C4-2B (cell line): ENCODE measurements around the gene NES.

Experiments used
- H3K27ac ChIP-seq: fragments of 450-650 bp; 2 replicates; pipeline ENCODE4 v1.5.1; 2017
- ZFX ChIP-seq: fragments of 450-650 bp; IDR thresholded peaks from 2 replicates; pipeline ENCODE4 v1.6.1; 2017
- TF ChIP-seq, protein P1 (sequence below): fragments of 450-650 bp; conservative IDR thresholded peaks from 2 replicates; pipeline ENCODE4 v1.5.1; 2017; ENCODE audit warnings: mild to moderate bottlenecking

Gene NES

DNA sequence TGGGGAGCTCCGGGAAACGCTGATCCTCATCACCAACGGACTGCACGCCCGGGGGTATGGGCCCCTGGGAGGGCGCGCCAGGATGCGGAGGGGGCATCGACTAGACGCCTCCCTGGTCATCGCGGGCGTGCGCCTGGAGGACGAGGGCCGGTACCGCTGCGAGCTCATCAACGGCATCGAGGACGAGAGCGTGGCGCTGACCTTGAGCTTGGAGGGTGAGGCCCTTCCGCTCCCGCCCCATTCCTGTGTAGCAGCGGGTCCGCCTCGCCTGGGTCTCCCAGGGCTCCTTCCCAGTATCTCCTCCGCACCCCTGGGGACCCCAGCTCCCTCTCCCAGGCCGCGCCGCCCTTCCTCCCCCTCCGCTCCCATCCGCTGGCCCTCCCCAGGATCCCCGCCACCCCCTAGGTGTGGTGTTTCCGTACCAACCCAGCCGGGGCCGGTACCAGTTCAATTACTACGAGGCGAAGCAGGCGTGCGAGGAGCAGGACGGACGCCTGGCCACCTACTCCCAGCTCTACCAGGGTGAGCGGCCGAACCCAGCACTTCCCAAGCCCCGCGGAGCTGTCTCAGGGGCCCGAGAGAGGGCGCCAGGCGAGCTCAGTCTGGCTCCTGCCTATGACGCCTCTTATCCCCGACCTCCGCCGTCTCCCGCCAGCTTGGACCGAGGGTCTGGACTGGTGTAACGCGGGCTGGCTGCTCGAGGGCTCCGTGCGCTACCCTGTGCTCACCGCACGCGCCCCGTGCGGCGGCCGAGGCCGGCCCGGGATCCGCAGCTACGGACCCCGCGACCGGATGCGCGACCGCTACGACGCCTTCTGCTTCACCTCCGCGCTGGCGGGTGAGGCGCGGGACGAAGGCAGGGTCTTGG, 53.0 kb downstream of the NES start:
- no peak overlapping the region for H3K27ac ChIP-seq
- TF ChIP-seq ZFX = no peak
- TF ChIP-seq, protein P1, sequence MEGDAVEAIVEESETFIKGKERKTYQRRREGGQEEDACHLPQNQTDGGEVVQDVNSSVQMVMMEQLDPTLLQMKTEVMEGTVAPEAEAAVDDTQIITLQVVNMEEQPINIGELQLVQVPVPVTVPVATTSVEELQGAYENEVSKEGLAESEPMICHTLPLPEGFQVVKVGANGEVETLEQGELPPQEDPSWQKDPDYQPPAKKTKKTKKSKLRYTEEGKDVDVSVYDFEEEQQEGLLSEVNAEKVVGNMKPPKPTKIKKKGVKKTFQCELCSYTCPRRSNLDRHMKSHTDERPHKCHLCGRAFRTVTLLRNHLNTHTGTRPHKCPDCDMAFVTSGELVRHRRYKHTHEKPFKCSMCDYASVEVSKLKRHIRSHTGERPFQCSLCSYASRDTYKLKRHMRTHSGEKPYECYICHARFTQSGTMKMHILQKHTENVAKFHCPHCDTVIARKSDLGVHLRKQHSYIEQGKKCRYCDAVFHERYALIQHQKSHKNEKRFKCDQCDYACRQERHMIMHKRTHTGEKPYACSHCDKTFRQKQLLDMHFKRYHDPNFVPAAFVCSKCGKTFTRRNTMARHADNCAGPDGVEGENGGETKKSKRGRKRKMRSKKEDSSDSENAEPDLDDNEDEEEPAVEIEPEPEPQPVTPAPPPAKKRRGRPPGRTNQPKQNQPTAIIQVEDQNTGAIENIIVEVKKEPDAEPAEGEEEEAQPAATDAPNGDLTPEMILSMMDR = peak; percentile 39

DNA sequence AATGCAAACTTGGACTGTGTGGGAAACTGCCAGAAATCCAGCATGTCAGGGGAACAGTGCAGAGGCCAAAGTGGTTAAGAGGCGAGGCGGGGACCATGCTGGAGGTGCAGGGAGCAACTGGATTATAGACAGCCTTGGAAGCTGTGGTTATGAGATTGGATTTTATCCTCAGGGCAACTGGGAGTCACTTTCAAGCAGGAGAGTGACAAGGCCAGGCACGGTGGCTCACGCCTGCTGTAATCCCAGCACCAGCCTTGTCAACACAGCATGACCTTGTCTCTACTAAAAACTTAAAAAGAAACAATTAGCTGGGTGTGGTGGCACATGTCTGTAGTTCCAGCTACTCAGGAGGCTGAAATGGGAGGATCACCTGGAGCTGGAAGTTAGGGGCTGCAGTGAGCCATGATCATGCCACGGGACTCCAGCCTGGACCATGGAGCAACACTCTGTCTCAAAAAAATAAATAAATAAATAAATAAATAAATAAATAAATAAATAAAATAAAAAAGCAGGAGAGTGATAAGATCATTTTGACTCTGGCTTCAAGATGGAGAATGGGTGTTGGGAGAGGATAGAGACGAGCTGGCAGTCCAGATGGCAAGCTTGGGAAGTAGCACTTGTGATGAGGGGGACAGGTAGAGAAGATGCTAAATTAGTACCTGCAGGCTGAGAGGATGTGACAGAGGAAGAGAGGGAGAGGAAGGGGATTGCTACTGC, 54.5 kb downstream of the NES start:
- H3K27ac ChIP-seq = no peak overlapping the region
- TF ChIP-seq, protein P1 = no peak
- TF ChIP-seq ZFX = no peak

DNA sequence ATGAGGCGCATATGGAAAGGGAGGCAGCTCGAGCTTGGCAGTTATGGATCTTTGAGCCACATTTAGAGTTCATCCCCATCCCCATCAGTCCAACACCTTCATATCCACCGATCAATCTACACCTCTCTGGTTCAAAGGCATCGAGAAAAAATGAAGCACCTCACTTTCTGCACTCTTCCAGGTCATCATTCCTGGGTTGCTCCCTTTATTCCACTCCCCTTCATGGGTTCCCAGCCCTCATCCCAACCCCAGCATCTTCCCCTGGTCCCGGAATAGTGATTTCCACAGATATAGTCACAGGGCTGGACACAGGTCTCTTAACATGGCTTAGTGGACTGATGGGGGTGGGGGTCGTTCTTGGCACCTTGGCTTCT, 57.6 kb downstream of the NES start:
- TF ChIP-seq ZFX = no peak
- TF ChIP-seq, protein P1 = peak; percentile 40
- no peak overlapping the region for H3K27ac ChIP-seq

DNA sequence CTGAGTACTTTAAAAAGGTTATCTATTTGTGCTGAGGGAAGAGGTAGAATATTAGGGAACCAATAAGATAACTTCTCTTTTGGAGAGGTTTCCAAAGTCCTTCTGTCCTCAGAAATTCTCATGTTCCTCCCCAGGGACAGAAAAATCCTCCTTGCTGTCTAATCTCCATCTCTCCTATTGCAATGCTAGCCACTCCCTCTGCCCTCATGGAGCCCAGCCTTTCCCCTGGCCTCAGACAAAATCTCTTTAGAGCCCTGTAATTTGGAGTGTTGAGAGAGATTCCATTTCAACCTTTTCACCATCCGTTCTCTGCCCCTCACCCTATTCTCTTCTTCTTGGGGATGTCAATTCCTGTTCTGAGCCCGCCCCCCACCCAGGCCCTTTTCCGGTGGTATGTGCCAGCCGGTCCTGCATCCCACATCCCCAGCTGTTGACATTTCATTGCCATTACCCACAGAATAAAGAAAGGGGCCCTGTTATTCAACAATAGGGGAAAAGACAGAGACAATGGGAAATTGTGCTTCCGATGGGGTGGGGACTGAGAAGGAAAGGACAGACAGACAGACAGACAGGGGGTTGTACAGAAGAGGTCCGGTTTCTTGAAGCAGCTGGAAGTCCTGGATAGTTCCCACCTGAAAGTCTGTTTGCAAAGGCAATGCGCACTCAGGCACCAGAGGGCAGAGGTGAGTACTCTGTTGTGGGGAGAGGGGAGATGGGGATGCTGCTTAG, 58.2 kb downstream of the NES start, which contains the start of gene HAPLN2:
Gene HAPLN2, plus strand, starts transcription at position 563 of the 729 bp plus-strand sequence. CDS start 4,076 bp downstream, outside the sequence.
- H3K27ac ChIP-seq = no peak within 1 kb of the TSS
- TF ChIP-seq ZFX = no peak
- TF ChIP-seq, protein P1 = peak; percentile 73
